Fibroblast of lung (primary cell): Measurements from ENCODE around the gene UCHL1. TPM values are rescaled to one million over a fixed set of nuclear protein-coding genes. Genes with fewer than 3 reads are reported as not detected.

ENCODE experiments used
- DNase-seq, 2 donors: peaks; one replicate each; pipeline versions ENCODE4 v3.0.0 to v3.0.0-alpha.2; 2010; ENCODE audit warnings: low read depth in 2 of 2
- H2AFZ ChIP-seq: 2 replicates; pipeline ENCODE4 v1.5.1; 2012; ENCODE audit warnings: low read length, control low read depth, inconsistent platforms
- H3K27ac ChIP-seq: 2 replicates; pipeline ENCODE4 v1.5.1; 2011; ENCODE audit warnings: low read length, control low read depth; ENCODE audit not compliant: insufficient read depth
- H3K27me3 ChIP-seq: 2 replicates; pipeline ENCODE4 v1.5.1; 2011; ENCODE audit warnings: mild to moderate bottlenecking, low read length; ENCODE audit not compliant: control insufficient read depth, insufficient read depth
- H3K36me3 ChIP-seq: 2 replicates; pipeline ENCODE4 v1.5.1; 2011; ENCODE audit warnings: low read length; ENCODE audit not compliant: control insufficient read depth, insufficient read depth
- H3K4me1 ChIP-seq: 2 replicates; pipeline ENCODE4 v1.5.1; 2011; ENCODE audit warnings: low read length; ENCODE audit not compliant: control insufficient read depth, insufficient read depth; ENCODE audit errors: extremely low read depth
- H3K4me2 ChIP-seq: 2 replicates; pipeline ENCODE4 v1.5.1; 2011; ENCODE audit warnings: low read length, control low read depth; ENCODE audit not compliant: insufficient read depth; ENCODE audit errors: extremely low read depth
- H3K4me3 ChIP-seq, 4 experiments: fragments of 200-600 bp in 1 of 4; sonication (generic) in 1 of 4; replicated peaks in 1 of 4; 2 replicates each; pipeline ENCODE4 v1.5.1; 2011 to 2016; ENCODE audit warnings: low read length in 4 of 4, low read depth in 3 of 4, mild to moderate bottlenecking in 3 of 4, control low read depth in 2 of 4, inconsistent platforms in 1 of 4, mixed read lengths in 1 of 4; ENCODE audit not compliant: insufficient read depth in 1 of 4; ENCODE audit errors: control extremely low read depth in 1 of 4
- H3K79me2 ChIP-seq: 2 replicates; pipeline ENCODE4 v1.5.1; 2012; ENCODE audit warnings: mild to moderate bottlenecking, low read length, inconsistent platforms; ENCODE audit not compliant: control insufficient read depth, insufficient read depth
- H3K9ac ChIP-seq: 2 replicates; pipeline ENCODE4 v1.5.1; 2011; ENCODE audit warnings: mild to moderate bottlenecking, low read length, control low read depth; ENCODE audit not compliant: insufficient read depth
- H3K9me3 ChIP-seq: 2 replicates; pipeline ENCODE4 v1.5.1; 2012; ENCODE audit warnings: low read depth, low read length; ENCODE audit not compliant: control insufficient read depth, insufficient read depth
- H4K20me1 ChIP-seq: 2 replicates; pipeline ENCODE4 v1.5.1; 2011; ENCODE audit warnings: low read length; ENCODE audit not compliant: control insufficient read depth, insufficient read depth; ENCODE audit errors: extremely low read depth
- EZH2 ChIP-seq: IDR thresholded peaks from 2 replicates; pipeline ENCODE4 v1.5.1; 2012; ENCODE audit warnings: low read length, control low read depth, mild to moderate bottlenecking; ENCODE audit errors: missing control alignments
- polyA plus RNA-seq, 2 donors: library from polyadenylated mRNA; depleted of rRNA in 1 of 2; stranded (reverse) in 1 of 2; unstranded in 1 of 2; fragments of >200 nt; gene quantifications; 2 replicates each; pipeline ENCODE4 v1.2.1, GENCODE V29; 2011 to 2012; ENCODE audit warnings: missing spikeins in 1 of 2
- total RNA-seq: library from RNA; depleted of rRNA; stranded (reverse); fragments of >200 nt; gene quantifications from 2 replicates; pipeline ENCODE4 v1.2.1, GENCODE V29; 2014
- TF ChIP-seq, protein P1 (sequence below), 2 donors: IDR thresholded peaks in 1 of 2; conservative IDR thresholded peaks in 1 of 2; 1 replicate in 1 of 2; 2 replicates in 1 of 2; pipeline ENCODE4 v1.5.1; 2011 to 2012; ENCODE audit warnings: low read length in 2 of 2, control low read depth in 1 of 2, inconsistent platforms in 1 of 2, low read depth in 1 of 2, mild to moderate bottlenecking in 1 of 2

The UCHL1 gene
- total and polyA plus RNA-seq, 2 donors (not counting 1 experiment from before 2014, with no cell fraction given), result 397 to 491 TPM

DNA sequence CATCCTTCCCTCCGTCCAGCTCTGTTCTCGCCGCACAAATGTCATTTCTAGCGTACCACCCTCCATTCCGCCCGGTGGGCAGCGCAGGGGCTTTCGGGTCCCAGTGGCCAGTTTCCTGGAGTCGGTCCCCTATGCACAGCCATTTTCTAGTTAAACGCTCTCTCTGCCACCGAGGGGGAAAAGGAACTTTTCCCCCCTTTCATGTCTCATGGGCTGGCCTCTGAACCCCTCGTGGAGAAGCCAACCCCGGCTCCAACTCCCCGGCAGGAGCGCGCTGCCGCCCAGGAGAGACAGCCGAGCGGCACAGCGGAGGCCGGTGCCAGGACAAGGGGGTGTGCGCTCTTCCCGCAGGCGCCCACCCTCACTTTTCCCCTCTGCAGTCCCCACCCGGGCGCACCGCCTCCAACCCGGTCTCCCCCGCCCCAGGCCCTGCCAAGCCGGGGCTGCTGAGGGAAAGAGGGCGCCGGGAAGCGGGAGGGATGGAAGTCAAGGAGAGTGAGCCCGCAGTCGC lies 43.0 kb upstream of the UCHL1 start:
- Histone ChIP-seq H2AFZ (peak overlapping the region; percentile 65), H3K4me3 (peak overlapping the region; percentile 76 to 98 (median 86)), H3K9ac (peak overlapping the region; percentile 73), H3K4me1 (peaks cover 7% of the 10 kb centered on the region), H3K79me2 (peaks cover 40% of the 10 kb centered on the region), H3K9me3 (no peaks in the 10 kb centered on the region), H3K27me3 (no peaks in the 10 kb centered on the region), H3K36me3 (no peaks in the 10 kb centered on the region), H3K27ac (peak overlapping the region; percentile 52), H3K4me2 (peak overlapping the region; percentile 99), H4K20me1 (no peaks in the 10 kb centered on the region)
- DNase-seq, result no peak
- no peak for TF ChIP-seq EZH2
- TF ChIP-seq, protein P1, sequence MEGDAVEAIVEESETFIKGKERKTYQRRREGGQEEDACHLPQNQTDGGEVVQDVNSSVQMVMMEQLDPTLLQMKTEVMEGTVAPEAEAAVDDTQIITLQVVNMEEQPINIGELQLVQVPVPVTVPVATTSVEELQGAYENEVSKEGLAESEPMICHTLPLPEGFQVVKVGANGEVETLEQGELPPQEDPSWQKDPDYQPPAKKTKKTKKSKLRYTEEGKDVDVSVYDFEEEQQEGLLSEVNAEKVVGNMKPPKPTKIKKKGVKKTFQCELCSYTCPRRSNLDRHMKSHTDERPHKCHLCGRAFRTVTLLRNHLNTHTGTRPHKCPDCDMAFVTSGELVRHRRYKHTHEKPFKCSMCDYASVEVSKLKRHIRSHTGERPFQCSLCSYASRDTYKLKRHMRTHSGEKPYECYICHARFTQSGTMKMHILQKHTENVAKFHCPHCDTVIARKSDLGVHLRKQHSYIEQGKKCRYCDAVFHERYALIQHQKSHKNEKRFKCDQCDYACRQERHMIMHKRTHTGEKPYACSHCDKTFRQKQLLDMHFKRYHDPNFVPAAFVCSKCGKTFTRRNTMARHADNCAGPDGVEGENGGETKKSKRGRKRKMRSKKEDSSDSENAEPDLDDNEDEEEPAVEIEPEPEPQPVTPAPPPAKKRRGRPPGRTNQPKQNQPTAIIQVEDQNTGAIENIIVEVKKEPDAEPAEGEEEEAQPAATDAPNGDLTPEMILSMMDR (conservative IDR thresholded peaks at IDR 0.05 in 1 of 2, IDR thresholded peaks at IDR 0.05 in 1 of 2; ENCODE audit: low read depth in 1 of 2, low read length in 2 of 2), result no peak

DNA sequence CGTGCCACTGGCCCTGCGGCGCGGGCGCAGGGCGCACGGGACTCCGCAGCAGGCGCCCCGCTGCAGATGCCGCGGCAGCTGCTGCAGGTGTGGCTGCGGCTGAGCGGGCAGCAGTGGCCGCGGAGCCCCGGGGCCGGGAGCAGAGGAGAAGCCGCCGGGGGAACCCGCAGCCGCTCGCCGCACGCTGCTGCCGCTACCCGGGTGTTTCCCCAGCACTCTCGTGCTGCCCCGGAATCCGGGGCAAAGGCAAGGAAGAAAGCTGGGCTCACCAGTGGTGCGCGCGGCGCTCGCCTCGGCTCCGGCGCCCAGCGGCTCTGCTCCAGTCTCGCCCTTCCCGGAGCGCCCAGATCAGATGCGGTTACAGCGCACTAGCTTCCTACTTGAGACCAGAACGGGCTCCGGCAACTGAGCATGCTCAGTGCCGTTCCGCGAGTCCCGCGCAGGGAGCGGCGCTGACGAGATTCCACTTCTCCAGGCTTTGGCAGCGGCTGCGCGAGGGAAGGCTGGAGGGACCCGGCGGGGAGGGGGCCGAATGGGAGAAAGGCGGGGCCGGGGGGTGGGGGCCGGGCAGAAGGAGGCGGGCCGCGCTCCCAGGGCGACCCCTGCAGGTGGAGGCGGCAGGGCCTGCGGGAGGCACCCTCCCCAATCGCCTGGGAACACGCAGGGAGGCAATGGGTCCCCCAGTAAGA lies 42.4 kb upstream of the UCHL1 start, which contains the start of gene APBB2:
TSS of gene APBB2 (minus strand) at position 407 of the 689 bp plus-strand sequence. CDS start 181,288 bp downstream, outside the sequence.
- Histone ChIP-seq H2AFZ (peak within 1 kb of the TSS; percentile 79), H3K79me2 (peaks cover 38% of the 10 kb centered on the region), H3K36me3 (no peaks in the 10 kb centered on the region), H3K9ac (peak within 1 kb of the TSS; percentile 73), H3K27ac (peak within 1 kb of the TSS; percentile 52), H3K9me3 (no peaks in the 10 kb centered on the region), H4K20me1 (no peaks in the 10 kb centered on the region), H3K4me1 (peaks cover 7% of the 10 kb centered on the region), H3K27me3 (no peaks in the 10 kb centered on the region), H3K4me3 (peak within 1 kb of the TSS; percentile 76 to 98 (median 86)), H3K4me2 (peak within 1 kb of the TSS; percentile 99)
- TF ChIP-seq EZH2, result no peak
- TF ChIP-seq, protein P1 (conservative IDR thresholded peaks at IDR 0.05 in 1 of 2, IDR thresholded peaks at IDR 0.05 in 1 of 2; ENCODE audit: low read depth in 1 of 2, low read length in 2 of 2), result peak; percentile 48 to 59
- DNase-seq, result peak; percentile 97

- peaks cover 5% of the 10 kb centered on the region for H3K4me1 ChIP-seq
- DNase-seq, result no peak
- H3K9me3 ChIP-seq, result no peaks in the 10 kb centered on the region
- no peak for TF ChIP-seq EZH2
- TF ChIP-seq, protein P1 (conservative IDR thresholded peaks at IDR 0.05 in 1 of 2, IDR thresholded peaks at IDR 0.05 in 1 of 2; ENCODE audit: low read depth in 1 of 2, low read length in 2 of 2), result peak in 1 of 2 donors; percentile 9
- no peaks in the 10 kb centered on the region for H4K20me1 ChIP-seq
- no peaks in the 10 kb centered on the region for H3K27me3 ChIP-seq
- H3K4me2 ChIP-seq, result peak overlapping the region; percentile 19
- peak overlapping the region; percentile 79 for H2AFZ ChIP-seq
- peak overlapping the region in 1 of 4 experiments; percentile 8 for H3K4me3 ChIP-seq
- no peak overlapping the region for H3K9ac ChIP-seq
- H3K36me3 ChIP-seq, result no peaks in the 10 kb centered on the region
- peaks cover 33% of the 10 kb centered on the region for H3K79me2 ChIP-seq
- no peak overlapping the region for H3K27ac ChIP-seq
Measured at GRCh38 chr4:41214825-41215146, 41.9 kb upstream of the UCHL1 start.
